ENCODE data around the gene TSPAN9.

DNA sequence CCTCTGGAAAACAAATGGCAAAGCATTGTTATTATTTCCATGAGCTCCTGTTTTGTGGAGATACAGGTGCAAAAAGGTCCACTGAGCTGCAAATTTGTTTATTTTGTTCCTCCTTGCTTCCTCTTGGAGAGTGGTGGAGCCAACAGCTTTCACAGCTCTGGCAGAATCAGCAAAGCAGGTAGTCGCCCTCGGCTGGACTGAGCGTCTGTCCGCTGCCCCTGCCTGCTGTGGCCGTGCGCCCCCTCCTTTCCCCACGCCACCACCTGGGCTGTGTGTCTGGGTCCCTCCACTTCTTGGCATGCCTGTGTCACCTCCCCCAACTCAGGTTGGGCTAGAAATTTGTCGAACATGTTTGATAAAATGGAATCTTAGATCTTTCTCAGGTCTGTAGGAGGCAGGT, 188.2 kb downstream of the TSPAN9 start:
- TF ChIP-seq POLR2A (IDR thresholded peaks at IDR 0.05; ENCODE audit: low read length) (no peak), CBX8 (IDR thresholded peaks at IDR 0.05) (no peak), CTCF (IDR thresholded peaks at IDR 0.05) (no peak), BHLHE40 (IDR thresholded peaks at IDR 0.05; ENCODE audit: low read depth, low read length) (no peak), HES2 (IDR thresholded peaks at IDR 0.05) (no peak), ZC3H11A (IDR thresholded peaks at IDR 0.05) (no peak)
- TF ChIP-seq, protein P1, sequence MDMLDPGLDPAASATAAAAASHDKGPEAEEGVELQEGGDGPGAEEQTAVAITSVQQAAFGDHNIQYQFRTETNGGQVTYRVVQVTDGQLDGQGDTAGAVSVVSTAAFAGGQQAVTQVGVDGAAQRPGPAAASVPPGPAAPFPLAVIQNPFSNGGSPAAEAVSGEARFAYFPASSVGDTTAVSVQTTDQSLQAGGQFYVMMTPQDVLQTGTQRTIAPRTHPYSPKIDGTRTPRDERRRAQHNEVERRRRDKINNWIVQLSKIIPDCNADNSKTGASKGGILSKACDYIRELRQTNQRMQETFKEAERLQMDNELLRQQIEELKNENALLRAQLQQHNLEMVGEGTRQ (IDR thresholded peaks at IDR 0.05) = no peak
